Measurements from ENCODE around the gene WDR73. TPM values are rescaled to one million over a fixed set of nuclear protein-coding genes. Genes with fewer than 3 reads are reported as not detected.

The WDR73 gene
- total RNA-seq, 4 donors from 2014 or later, result 17.0 to 53.6 (median 29.8) TPM

DNA sequence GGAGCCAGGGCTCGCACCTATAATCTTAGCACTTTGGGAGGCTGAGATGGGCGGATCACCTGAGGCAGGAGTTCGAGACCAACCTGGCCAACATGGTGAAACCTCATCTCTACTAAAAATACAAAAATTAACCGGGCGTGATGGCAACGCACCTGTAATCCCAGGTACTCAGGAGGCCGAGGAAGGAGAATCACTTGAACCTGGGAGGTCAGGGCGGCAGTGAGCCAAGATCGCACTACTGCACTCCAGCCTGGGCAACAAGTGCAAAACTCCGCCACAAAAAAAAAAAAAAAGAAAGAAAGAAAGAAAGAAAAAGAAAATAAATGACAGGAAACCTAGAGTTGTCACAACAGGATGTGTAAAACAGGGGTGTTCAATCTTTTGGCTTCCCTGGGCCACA is 6.9 kb upstream of the WDR73 start:
- H3K27me3 ChIP-seq, result no peaks in the 10 kb centered on the region
- H3K27ac ChIP-seq, result no peak overlapping the region
- no peaks in the 10 kb centered on the region for H3K9me3 ChIP-seq
- peaks cover 0 to 12% (median 0%) of the 10 kb centered on the region in 3 donors for H3K36me3 ChIP-seq
- no peak for DNase-seq
- H3K4me3 ChIP-seq, result no peak overlapping the region
- TF ChIP-seq, protein P1, sequence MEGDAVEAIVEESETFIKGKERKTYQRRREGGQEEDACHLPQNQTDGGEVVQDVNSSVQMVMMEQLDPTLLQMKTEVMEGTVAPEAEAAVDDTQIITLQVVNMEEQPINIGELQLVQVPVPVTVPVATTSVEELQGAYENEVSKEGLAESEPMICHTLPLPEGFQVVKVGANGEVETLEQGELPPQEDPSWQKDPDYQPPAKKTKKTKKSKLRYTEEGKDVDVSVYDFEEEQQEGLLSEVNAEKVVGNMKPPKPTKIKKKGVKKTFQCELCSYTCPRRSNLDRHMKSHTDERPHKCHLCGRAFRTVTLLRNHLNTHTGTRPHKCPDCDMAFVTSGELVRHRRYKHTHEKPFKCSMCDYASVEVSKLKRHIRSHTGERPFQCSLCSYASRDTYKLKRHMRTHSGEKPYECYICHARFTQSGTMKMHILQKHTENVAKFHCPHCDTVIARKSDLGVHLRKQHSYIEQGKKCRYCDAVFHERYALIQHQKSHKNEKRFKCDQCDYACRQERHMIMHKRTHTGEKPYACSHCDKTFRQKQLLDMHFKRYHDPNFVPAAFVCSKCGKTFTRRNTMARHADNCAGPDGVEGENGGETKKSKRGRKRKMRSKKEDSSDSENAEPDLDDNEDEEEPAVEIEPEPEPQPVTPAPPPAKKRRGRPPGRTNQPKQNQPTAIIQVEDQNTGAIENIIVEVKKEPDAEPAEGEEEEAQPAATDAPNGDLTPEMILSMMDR (IDR thresholded peaks at IDR 0.05), result no peak
- no peak for TF ChIP-seq POLR2A (IDR thresholded peaks at IDR 0.05)
- peaks cover 0 to 8% (median 3%) of the 10 kb centered on the region in 4 donors for H3K4me1 ChIP-seq

DNA sequence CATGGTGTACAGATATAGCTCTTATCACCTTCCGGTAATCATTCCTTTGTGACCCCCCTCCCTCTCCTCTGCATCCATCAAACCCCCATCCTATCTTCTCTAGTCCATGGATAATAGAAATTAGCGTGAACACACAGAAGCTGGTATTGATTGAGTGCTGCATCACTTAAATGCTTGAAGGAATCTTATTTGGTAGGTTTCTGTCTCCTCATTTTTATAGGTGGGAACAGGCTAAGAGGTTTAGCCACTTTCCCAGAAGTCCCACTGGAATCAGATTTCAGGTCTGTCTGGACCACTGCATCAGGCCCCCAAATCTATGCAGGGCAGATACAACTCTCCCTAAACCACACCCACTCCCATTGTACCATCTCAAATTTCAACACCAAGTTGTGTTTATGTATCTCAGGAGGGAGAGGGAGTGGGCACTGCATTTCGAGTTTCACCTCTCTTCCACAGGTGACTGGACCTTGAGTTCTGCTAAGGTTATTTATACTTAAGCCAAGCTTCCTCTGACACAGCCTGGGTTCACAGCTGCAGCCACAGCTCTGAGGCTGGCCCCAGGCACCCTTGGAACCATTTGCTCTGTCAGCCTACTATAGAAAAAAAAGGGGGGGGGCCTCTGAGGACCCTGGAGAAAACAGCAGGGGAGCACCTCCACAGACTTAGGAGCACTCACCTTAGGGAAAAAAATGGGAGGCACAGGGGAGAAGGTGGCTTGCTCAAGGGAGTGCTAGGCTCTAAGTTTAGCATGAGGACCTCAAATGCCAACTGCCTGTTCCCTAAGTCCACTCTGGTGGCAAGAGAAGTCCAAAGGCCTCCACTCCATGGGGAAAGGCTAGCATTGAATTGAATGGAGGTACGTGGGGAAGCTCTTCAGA is 6.1 kb upstream of the WDR73 start:
- TF ChIP-seq, protein P1 (IDR thresholded peaks at IDR 0.05), result no peak
- TF ChIP-seq POLR2A (IDR thresholded peaks at IDR 0.05), result no peak
- H3K27me3 ChIP-seq, result no peaks in the 10 kb centered on the region
- no peak overlapping the region for H3K4me3 ChIP-seq
- H3K36me3 ChIP-seq, result peaks cover 0 to 4% (median 0%) of the 10 kb centered on the region in 3 donors
- no peak for DNase-seq
- peaks cover 0 to 12% (median 3%) of the 10 kb centered on the region in 4 donors for H3K4me1 ChIP-seq
- H3K27ac ChIP-seq, result no peak overlapping the region
- no peaks in the 10 kb centered on the region for H3K9me3 ChIP-seq

DNA sequence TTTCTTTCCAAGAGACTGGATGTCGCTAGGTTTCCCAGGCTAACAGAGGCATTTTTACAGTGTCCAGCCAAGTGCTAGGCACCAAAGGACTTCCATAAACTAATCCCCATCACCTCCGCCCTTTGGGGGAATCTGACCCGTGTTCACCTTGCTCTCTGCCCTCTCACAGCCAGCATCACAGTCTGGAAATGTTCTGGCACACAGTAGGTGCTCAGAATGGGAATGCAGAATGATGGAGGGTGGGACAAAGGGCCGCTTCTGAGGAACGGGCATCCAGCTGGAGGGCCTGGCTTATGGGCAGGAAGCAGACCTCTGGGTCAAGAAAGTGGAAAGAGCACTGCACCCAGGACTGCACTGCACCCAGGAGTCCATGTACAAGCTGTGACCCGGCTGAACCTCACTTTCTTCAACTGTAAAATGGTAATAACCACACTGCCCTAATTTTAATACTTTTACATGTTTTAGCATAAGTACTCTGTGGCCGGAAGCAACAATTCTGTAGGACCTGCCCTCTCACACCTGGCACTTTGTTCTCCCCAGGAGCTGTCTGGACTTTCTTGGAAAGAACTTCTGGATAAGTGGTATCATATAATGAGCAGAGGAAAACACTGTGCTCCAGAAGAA is 4.8 kb upstream of the WDR73 start:
- H3K4me1 ChIP-seq, result peaks cover 0 to 16% (median 3%) of the 10 kb centered on the region in 4 donors
- H3K9me3 ChIP-seq, result no peaks in the 10 kb centered on the region
- H3K36me3 ChIP-seq, result no peaks in the 10 kb centered on the region
- no peaks in the 10 kb centered on the region for H3K27me3 ChIP-seq
- TF ChIP-seq, protein P1 (IDR thresholded peaks at IDR 0.05), result no peak
- TF ChIP-seq POLR2A (IDR thresholded peaks at IDR 0.05), result no peak
- peak overlapping the region in 3 of 4 donors; percentile 58 to 82 (median 62) for H3K27ac ChIP-seq
- DNase-seq, result no peak
- peak overlapping the region; percentile 60 to 79 (median 64) for H3K4me3 ChIP-seq

DNA sequence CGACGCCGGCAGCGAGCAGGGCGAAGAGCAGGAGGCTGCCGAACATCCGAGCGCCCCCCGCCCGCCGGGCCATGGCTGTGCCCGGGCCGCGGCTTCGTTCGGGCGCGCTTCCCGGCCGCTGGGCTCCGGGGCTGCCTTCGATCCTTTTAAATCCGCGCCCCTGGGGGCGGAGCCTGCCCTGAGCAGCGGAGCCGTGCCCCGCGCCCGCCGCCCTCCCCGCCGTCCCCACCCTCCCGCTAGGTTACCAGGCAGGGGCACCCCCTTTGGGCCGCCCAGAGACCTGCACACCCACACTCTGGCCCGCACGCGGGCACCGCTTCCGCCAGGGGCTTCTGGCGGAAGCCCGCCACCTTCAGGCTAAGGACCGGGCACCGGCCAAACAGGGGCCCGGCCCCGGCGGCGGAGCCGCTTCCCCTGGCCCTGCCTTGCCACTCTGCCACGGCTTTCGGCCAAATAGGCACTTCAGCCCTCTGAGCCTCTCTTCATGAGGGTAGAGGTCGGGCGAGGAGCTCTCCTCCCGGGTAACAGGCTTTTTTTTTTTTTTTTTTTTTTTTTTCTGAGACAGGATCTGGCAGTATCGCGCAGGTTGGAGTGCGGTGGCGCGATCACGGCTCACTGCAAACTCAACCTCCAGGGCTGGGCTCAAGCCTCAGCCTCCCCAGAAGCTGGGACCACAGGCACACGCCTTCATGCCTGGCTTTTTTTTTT is 4.2 kb upstream of the WDR73 start, which contains the start of gene NMB:
NMB (minus strand) TSS at position 120 of the 708 bp plus-strand sequence; CDS start at position 73, 47 bp downstream.
- no peaks in the 10 kb centered on the region for H3K9me3 ChIP-seq
- H3K4me1 ChIP-seq, result peaks cover 0 to 20% (median 7%) of the 10 kb centered on the region in 4 donors
- H3K36me3 ChIP-seq, result no peaks in the 10 kb centered on the region
- DNase-seq, result peak; percentile 85 to 93 (median 85)
- H3K27ac ChIP-seq, result peak within 1 kb of the TSS; percentile 58 to 82 (median 66)
- no peaks in the 10 kb centered on the region for H3K27me3 ChIP-seq
- H3K4me3 ChIP-seq, result peak within 1 kb of the TSS; percentile 60 to 79 (median 64)
- TF ChIP-seq POLR2A (IDR thresholded peaks at IDR 0.05), result no peak
- TF ChIP-seq, protein P1 (IDR thresholded peaks at IDR 0.05), result peak; percentile 51 to 85 (median 66)

DNA sequence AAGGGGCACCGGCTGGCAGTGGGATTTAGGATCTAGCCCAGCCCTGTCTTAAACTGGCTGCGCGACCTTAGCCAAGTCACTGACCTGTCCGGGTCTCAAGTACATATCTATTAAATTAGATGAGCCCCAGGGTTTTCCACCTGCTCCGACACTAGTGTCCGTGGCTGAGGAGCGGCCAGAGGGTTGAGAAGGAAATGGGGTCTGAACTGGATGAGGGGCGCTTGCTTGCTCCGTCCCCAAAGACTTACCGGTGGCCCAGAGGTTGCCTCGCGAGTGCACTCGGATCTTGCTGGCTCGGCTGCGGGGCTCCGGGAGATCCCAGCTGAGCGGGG is 3.6 kb upstream of the WDR73 start:
- peak overlapping the region; percentile 60 to 79 (median 64) for H3K4me3 ChIP-seq
- DNase-seq, result no peak
- TF ChIP-seq, protein P1 (IDR thresholded peaks at IDR 0.05), result no peak
- TF ChIP-seq POLR2A (IDR thresholded peaks at IDR 0.05), result no peak
- peak overlapping the region; percentile 58 to 82 (median 66) for H3K27ac ChIP-seq
- no peaks in the 10 kb centered on the region for H3K27me3 ChIP-seq
- no peaks in the 10 kb centered on the region for H3K9me3 ChIP-seq
- no peaks in the 10 kb centered on the region for H3K36me3 ChIP-seq
- peaks cover 0 to 25% (median 8%) of the 10 kb centered on the region in 4 donors for H3K4me1 ChIP-seq

Data from Peyer's patch (tissue), 4 donors.